Right lobe of liver (tissue), 6 donors: ENCODE measurements around the gene CPB1. TPM values are rescaled to one million over a fixed set of nuclear protein-coding genes. Genes with fewer than 3 reads are reported as not detected.

ENCODE experiments used
- ATAC-seq, 4 donors: fragments of 200-7000 bp; cut with Tn5 transposase; one replicate each; pipeline ENCODE4 v1.9.1; 2020; ENCODE audit warnings: mild to moderate bottlenecking in 4 of 4, moderate library complexity in 4 of 4
- DNase-seq, 3 donors: peaks; one replicate each; pipeline ENCODE4 v3.0.0-alpha.2; 2020
- H3K27ac ChIP-seq, 3 donors: fragments of 200-600 bp; one replicate each; pipeline ENCODE4 v1.8.0; 2022
- H3K27me3 ChIP-seq, 2 donors: fragments of 200-600 bp; one replicate each; pipeline ENCODE4 v1.8.0; 2022
- H3K36me3 ChIP-seq, 4 donors: fragments of 200-600 bp; sonication (generic) in 1 of 4; one replicate each; pipeline versions ENCODE4 v1.5.1 to v1.8.0; 2017 to 2022; ENCODE audit warnings: control low read depth in 1 of 4
- H3K4me1 ChIP-seq, 4 donors: fragments of 200-600 bp; sonication (generic) in 1 of 4; one replicate each; pipeline versions ENCODE4 v1.5.1 to v1.8.0; 2017 to 2022; ENCODE audit warnings: control low read depth in 1 of 4
- H3K4me3 ChIP-seq, 3 donors: fragments of 200-600 bp; one replicate each; pipeline ENCODE4 v1.8.0; 2022
- H3K9me3 ChIP-seq, 4 donors: fragments of 200-600 bp; sonication (generic) in 1 of 4; one replicate each; pipeline versions ENCODE4 v1.5.1 to v1.8.0; 2017 to 2022; ENCODE audit warnings: control low read depth in 1 of 4
- POLR2A ChIP-seq: fragments of 450-650 bp; IDR thresholded peaks from one replicate; pipeline ENCODE4 v1.6.1; 2017; ENCODE audit warnings: antibody characterized with exemption, mild to moderate bottlenecking
- WGBS: methylation state at CpG from one replicate; pipeline ENCODE4 v1.1.6; 2018; ENCODE audit warnings: low coverage, low lambda C conversion rate; ENCODE audit not compliant: insufficient coverage; ENCODE audit errors: missing lambda C conversion rate; 5-methylcytosine and 5-hydroxymethylcytosine counted together
- intact Hi-C, 2 donors: fragments of 100-400 bp; cut with DNase I; formaldehyde crosslinking; loops; one replicate each; pipeline versions ENCODE4 v1.11.2 to v1.14.1; 2022
- total RNA-seq, 6 experiments: library from RNA; depleted of rRNA in 2 of 6; stranded (reverse); fragments of >200 nt in 2 of 6; fragmentation: NEBNext Ultra II Directional in 3 of 6; extraction: Animal tissue kit (Norgen Biotek cat#: 25700) in 3 of 6; gene quantifications; one replicate each; pipeline versions ENCODE4 v1.1.0 to v1.2.4, GENCODE V29; 2016 to 2023
- TF ChIP-seq, protein P1 (sequence below), 4 donors: fragments of 200-600 bp in 3 of 4; fragments of 450-650 bp in 1 of 4; IDR thresholded peaks; one replicate each; pipeline versions ENCODE4 v1.5.1 to v1.8.0; 2016 to 2022; ENCODE audit warnings: antibody characterized with exemption in 4 of 4, mild to moderate bottlenecking in 2 of 4
- donor health status: DM: no; HTN: yes; CAD: no.
- donor health status: DM: no; HTN: no; CAD: no.
- donor health status: DM: no; HTN: no; CAD: no.
- donor health status: DM: no; HTN: yes; CAD: no.
- donor health status: DM: no; HTN: yes; CAD: no.

The CPB1 gene
- total RNA-seq, 6 experiments from 2014 or later = 0.31 to 0.44 TPM; not detected in 4

DNA sequence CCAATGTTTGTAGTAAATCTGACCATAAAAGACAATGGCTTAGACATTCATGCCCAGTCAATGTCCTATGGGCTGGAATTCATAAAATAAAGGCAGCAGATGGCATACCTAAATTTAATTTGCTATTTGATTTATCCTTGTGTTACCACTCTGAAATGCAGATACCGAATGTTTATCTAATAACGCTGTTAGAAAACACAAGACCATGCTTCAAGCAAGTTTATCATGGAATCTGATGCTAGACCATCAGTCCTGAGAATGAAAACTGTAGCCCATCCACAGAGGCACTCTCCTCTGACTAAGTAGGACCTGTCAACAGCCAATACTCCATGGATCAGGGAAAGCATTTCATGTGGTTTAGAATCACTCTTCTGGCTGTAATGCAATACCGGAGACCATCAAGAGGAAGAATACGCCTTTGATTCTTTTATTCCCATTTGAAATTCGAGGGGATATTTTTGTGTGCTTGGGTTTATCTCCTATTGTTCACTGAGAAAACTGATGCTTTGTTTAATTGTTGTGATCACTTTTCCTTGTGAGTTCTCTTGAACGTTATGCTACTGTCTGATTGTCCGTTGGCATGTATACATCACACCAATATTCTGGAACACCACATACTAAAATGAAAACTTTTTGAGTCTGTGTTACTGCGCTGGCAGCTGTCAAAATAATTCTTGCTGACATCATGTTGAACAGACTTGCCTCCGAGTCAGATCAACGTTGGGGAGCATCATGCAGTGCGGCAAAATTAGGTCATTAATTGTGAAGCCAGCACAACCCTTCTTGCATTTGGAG is 12.1 kb upstream of the CPB1 start:
- no peak for ATAC-seq
- 64% methylated on average over 11 of the region's 11 CpGs for WGBS
- Histone ChIP-seq H3K4me1 (no peaks in the 10 kb centered on the region), H3K4me3 (no peak overlapping the region), H3K27me3 (no peaks in the 10 kb centered on the region), H3K36me3 (no peaks in the 10 kb centered on the region), H3K9me3 (no peaks in the 10 kb centered on the region), H3K27ac (no peak overlapping the region)
- intact Hi-C loops = no loop called here
- no peak for TF ChIP-seq POLR2A
- TF ChIP-seq, protein P1, sequence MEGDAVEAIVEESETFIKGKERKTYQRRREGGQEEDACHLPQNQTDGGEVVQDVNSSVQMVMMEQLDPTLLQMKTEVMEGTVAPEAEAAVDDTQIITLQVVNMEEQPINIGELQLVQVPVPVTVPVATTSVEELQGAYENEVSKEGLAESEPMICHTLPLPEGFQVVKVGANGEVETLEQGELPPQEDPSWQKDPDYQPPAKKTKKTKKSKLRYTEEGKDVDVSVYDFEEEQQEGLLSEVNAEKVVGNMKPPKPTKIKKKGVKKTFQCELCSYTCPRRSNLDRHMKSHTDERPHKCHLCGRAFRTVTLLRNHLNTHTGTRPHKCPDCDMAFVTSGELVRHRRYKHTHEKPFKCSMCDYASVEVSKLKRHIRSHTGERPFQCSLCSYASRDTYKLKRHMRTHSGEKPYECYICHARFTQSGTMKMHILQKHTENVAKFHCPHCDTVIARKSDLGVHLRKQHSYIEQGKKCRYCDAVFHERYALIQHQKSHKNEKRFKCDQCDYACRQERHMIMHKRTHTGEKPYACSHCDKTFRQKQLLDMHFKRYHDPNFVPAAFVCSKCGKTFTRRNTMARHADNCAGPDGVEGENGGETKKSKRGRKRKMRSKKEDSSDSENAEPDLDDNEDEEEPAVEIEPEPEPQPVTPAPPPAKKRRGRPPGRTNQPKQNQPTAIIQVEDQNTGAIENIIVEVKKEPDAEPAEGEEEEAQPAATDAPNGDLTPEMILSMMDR (IDR thresholded peaks at IDR 0.05) = no peak
- DNase-seq = no peak

DNA sequence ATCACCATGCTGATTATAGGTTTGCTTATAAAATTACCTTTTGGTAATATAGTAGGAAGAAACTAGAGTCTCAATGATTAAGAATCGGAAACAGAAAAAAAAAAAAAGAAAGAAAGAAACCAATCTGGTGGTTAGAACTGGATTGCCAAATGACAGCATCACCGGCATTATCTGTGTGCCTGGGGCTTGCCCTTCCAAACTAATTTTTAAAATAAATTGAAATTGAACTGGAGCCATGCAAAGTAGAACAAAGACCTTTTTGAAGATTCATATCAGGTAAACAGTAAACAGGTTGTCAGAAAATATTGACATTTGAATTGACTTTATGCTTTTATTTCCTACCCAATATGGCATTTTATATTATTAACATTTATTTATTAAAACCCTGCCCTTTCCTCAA is 11.2 kb upstream of the CPB1 start:
- Histone ChIP-seq H3K27ac (no peak overlapping the region), H3K27me3 (no peaks in the 10 kb centered on the region), H3K9me3 (no peaks in the 10 kb centered on the region), H3K4me3 (no peak overlapping the region), H3K36me3 (no peaks in the 10 kb centered on the region), H3K4me1 (no peaks in the 10 kb centered on the region)
- DNase-seq = no peak
- intact Hi-C loops = no loop called here
- TF ChIP-seq, protein P1 (IDR thresholded peaks at IDR 0.05) = no peak
- no peak for TF ChIP-seq POLR2A
- no peak for ATAC-seq
- WGBS = 67% methylated on average over 2 of the region's 2 CpGs

DNA sequence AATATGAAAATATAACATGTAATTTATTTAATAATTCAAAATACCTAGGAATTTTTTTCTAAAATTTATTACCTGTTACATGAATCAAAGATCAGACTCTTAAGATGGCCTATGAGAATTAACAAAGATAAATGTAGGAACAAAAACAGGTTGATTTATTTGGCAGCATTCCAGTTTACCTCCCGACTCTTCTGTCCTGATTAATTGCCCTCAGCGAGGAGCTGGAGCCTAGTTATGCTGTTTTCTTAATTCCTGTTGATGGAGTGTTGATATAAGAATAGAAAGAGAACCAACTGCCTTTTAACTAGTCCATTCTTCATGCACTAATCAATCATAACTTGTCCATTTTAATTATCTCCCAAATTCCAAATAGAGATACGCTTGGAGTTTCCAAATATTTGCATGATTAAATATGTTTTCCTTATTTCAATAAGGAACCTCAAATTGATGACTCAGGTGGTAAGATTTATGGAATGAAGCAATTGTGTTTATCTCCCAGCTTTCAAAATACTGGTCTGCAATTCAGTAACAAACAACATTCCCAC is 10.6 kb upstream of the CPB1 start:
- no peaks in the 10 kb centered on the region for H3K27me3 ChIP-seq
- 62% methylated on average over 3 of the region's 3 CpGs for WGBS
- no peak overlapping the region for H3K4me3 ChIP-seq
- ATAC-seq (no peak), DNase-seq (no peak)
- H3K4me1 ChIP-seq = no peaks in the 10 kb centered on the region
- H3K27ac ChIP-seq = no peak overlapping the region
- no peaks in the 10 kb centered on the region for H3K36me3 ChIP-seq
- H3K9me3 ChIP-seq = no peaks in the 10 kb centered on the region
- intact Hi-C loops = no loop called here
- TF ChIP-seq, protein P1 (IDR thresholded peaks at IDR 0.05) = no peak
- no peak for TF ChIP-seq POLR2A

DNA sequence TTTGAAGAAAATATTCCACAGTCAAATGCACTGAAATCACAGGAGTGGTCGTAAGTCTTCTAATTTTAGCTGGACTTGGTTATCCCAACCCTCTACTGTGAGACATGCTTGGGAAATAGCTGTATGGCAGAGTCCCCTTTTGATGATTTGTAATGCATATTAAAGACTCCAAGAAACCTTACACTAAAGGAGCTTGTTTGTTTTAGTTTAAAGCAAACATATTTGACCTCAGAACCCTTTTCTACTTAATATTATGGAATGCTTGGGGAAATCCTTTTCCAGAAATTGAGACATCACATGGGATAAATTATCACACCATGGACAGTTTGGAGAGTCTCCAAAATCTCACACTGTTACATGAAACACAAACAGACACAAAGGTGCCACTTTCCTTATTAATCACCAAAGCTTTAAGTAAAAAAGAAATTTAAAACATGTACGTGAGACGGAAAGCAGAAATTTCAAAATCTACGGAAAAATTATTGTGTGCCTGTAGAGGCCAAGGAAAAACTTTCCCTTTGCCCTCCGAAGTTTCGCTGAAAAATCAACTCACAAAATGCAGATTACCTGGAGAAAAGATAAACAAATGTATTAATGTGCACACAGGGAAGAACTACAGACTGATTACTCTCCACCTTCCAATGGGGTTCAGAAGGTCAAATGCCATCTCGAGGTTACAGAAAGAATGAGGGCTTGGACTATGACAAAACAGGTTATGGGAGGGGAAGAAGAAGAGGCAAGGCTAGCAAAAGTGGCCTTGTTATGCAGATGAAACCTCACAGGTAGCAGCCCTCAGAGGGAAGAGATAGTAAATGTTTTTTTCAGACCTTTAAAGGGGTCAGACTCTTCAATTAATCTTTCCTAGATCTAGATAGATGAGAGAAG is 7.0 kb upstream of the CPB1 start:
- no peaks in the 10 kb centered on the region for H3K36me3 ChIP-seq
- H3K4me1 ChIP-seq = no peaks in the 10 kb centered on the region
- intact Hi-C loops = no loop called here
- no peak overlapping the region for H3K27ac ChIP-seq
- DNase-seq (no peak), ATAC-seq (no peak)
- no peaks in the 10 kb centered on the region for H3K27me3 ChIP-seq
- 68% methylated on average over 7 of the region's 7 CpGs for WGBS
- H3K9me3 ChIP-seq = no peaks in the 10 kb centered on the region
- no peak for TF ChIP-seq POLR2A
- TF ChIP-seq, protein P1 (IDR thresholded peaks at IDR 0.05) = no peak
- no peak overlapping the region for H3K4me3 ChIP-seq
